ENCODE measurements around the gene RHOU.
"Not testable (repeated sequence)": the region's sequence is repeated elsewhere in the genome, so short reads cannot be mapped to it uniquely, and the experiment has no call there.

Gene RHOU

GRCh38 chr1:228734881-228735801, at the start of gene RHOU:
TSS of gene RHOU (plus strand) at chr1:228735479. CDS start at chr1:228735743, 264 bp downstream.
- DNase-seq, result peak; percentile 74

GRCh38 chr1:228687587-228687986, 47.7 kb upstream of the RHOU start:
- no peak for DNase-seq

- DNase-seq, result no peak
Observed at GRCh38 chr1:228689255-228689654, 46.0 kb upstream of the RHOU start.

GRCh38 chr1:228691211-228691610, 44.1 kb upstream of the RHOU start:
- DNase-seq, result no peak

GRCh38 chr1:228691926-228692325, 43.4 kb upstream of the RHOU start:
- no peak for DNase-seq

GRCh38 chr1:228694447-228694846, 40.8 kb upstream of the RHOU start:
- DNase-seq, result not testable (repeated sequence)

- no peak for DNase-seq
Observed at GRCh38 chr1:228695015-228695955, 40.0 kb upstream of the RHOU start.

- no peak for DNase-seq
Observed at GRCh38 chr1:228697207-228698016, 37.9 kb upstream of the RHOU start.

- no peak for DNase-seq
Observed at GRCh38 chr1:228698017-228698329, 37.3 kb upstream of the RHOU start.

- no peak for DNase-seq
Observed at GRCh38 chr1:228702433-228702832, 32.8 kb upstream of the RHOU start.

- DNase-seq, result no peak
Observed at GRCh38 chr1:228706305-228706704, 29.0 kb upstream of the RHOU start.

- DNase-seq, result no peak
Observed at GRCh38 chr1:228717081-228717480, 18.2 kb upstream of the RHOU start.

GRCh38 chr1:228721407-228721806, 13.9 kb upstream of the RHOU start:
- no peak for DNase-seq

GRCh38 chr1:228723287-228723686, 12.0 kb upstream of the RHOU start:
- DNase-seq, result no peak

GRCh38 chr1:228723921-228724320, 11.4 kb upstream of the RHOU start:
- no peak for DNase-seq

GRCh38 chr1:228725178-228725577, 10.1 kb upstream of the RHOU start:
- no peak for DNase-seq

GRCh38 chr1:228727681-228728171, 7.6 kb upstream of the RHOU start:
- DNase-seq, result no peak

- no peak for DNase-seq
Observed at GRCh38 chr1:228732426-228732825, 2.9 kb upstream of the RHOU start.

GRCh38 chr1:228733576-228733975, 1.7 kb upstream of the RHOU start:
- DNase-seq, result no peak

- DNase-seq, result peak; percentile 27
Observed at GRCh38 chr1:228735871-228736586, 750 bp downstream of the RHOU start.

- DNase-seq, result no peak
Observed at GRCh38 chr1:228736844-228737445, 1.7 kb downstream of the RHOU start.

Data from stimulated activated CD4-positive, alpha-beta T cell treated with anti-CD3 and anti-CD28 coated beads, Interleukin-4, amount 100 ng/mL, for 1 hour (primary cell).